ENCODE measurements around the gene DUSP16. TPM values are rescaled to one million over a fixed set of nuclear protein-coding genes. Genes with fewer than 3 reads are reported as not detected.
A peak's percentile ranks its signal among the peaks of the same experiment; 100 is the strongest.

Gene DUSP16
- total and polyA plus RNA-seq, 2 of the 8 experiments (the other 6 are each of a cell fraction or from before 2014, with no cell fraction given) = 31.6 to 55.9 TPM

DNA sequence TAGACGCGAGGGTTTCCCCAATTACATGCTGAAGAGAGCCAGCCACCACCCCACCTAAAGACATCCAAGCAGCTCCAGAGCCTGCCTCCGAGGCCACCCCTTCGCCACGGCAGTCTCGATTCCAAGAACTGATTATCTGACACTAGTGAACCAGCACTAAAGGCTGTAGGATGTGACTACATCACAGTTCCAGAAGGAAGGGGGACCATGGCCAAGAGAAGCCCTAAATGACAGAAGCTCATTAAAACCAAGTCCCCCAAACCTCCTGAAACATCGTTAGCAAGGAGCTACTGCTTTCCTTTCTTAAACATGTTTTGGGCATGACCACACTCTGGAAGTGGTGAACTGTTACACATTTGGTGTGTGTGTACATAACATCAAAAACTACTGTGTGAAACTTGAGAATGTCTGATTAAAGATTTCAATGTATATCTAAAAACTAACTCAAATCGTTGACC, 88.2 kb downstream of the DUSP16 start:
- CTCF ChIA-PET (ENCODE audit: partially characterized antibody) = interaction anchor here (0.6 to 2.8 kb wide), 7 partner anchors 11 to 229 kb away, joined by 3 to 9 read pairs (median 4); no protein-coding TSS in a partner anchor
- FAIRE-seq = no peak
- TF ChIP-seq BCL11A (IDR thresholded peaks at IDR 0.05; ENCODE audit: low read depth in 2 of 2, low read length in 2 of 2) (no peak), CTBP2 (IDR thresholded peaks at IDR 0.05; ENCODE audit: borderline replicate concordance, insufficient read depth, insufficient read length, low read length) (no peak), SP4 (IDR thresholded peaks at IDR 0.05; ENCODE audit: low read length) (no peak), POLR2AphosphoS5 (IDR thresholded peaks at IDR 0.05; ENCODE audit: low read depth, low read length) (no peak), SAP30 (IDR thresholded peaks at IDR 0.05; ENCODE audit: insufficient read depth, insufficient replicate concordance, low read length) (no peak), JUND (IDR thresholded peaks at IDR 0.05; ENCODE audit: low read length) (no peak), CBX8 (IDR thresholded peaks at IDR 0.05; ENCODE audit: borderline replicate concordance, low read depth, low read length) (no peak), FOSL1 (IDR thresholded peaks at IDR 0.05; ENCODE audit: insufficient read depth, low read depth, low read length) (no peak)
- TF ChIP-seq, protein P1, sequence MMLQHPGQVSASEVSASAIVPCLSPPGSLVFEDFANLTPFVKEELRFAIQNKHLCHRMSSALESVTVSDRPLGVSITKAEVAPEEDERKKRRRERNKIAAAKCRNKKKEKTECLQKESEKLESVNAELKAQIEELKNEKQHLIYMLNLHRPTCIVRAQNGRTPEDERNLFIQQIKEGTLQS (IDR thresholded peaks at IDR 0.05; ENCODE audit: insufficient read depth, low read depth, low read length) = no peak
- TF ChIP-seq, protein P2, sequence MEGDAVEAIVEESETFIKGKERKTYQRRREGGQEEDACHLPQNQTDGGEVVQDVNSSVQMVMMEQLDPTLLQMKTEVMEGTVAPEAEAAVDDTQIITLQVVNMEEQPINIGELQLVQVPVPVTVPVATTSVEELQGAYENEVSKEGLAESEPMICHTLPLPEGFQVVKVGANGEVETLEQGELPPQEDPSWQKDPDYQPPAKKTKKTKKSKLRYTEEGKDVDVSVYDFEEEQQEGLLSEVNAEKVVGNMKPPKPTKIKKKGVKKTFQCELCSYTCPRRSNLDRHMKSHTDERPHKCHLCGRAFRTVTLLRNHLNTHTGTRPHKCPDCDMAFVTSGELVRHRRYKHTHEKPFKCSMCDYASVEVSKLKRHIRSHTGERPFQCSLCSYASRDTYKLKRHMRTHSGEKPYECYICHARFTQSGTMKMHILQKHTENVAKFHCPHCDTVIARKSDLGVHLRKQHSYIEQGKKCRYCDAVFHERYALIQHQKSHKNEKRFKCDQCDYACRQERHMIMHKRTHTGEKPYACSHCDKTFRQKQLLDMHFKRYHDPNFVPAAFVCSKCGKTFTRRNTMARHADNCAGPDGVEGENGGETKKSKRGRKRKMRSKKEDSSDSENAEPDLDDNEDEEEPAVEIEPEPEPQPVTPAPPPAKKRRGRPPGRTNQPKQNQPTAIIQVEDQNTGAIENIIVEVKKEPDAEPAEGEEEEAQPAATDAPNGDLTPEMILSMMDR (IDR thresholded peaks at IDR 0.05; ENCODE audit: control extremely low read depth in 1 of 3, insufficient read depth in 1 of 3, low read depth in 1 of 3, low read length in 3 of 3) = no peak

More for the DNA sequence above, 88.2 kb downstream of the DUSP16 start:
- H3K4ac ChIP-seq (replicated peaks; ENCODE audit: insufficient read length, low read depth, low read length) = no peak overlapping the region
- no peaks in the 10 kb centered on the region for H3K23me2 ChIP-seq (ENCODE audit: low read depth, low read length)
- H4K5ac ChIP-seq (ENCODE audit: insufficient read length, low read depth, low read length) = no peak overlapping the region
- no peaks in the 10 kb centered on the region for H4K20me1 ChIP-seq (replicated peaks in 1 of 2; ENCODE audit: control insufficient read depth in 1 of 2, insufficient read depth in 2 of 2, low read length in 2 of 2)
- no peaks in the 10 kb centered on the region; a peak in 1 of 4 replicates for H3K79me2 ChIP-seq (ENCODE audit: control insufficient read depth in 1 of 2, insufficient read depth in 2 of 2, low read length in 2 of 2)
- no peak overlapping the region for H2BK12ac ChIP-seq (ENCODE audit: low read depth, low read length)
- no peak overlapping the region for H3K23ac ChIP-seq (ENCODE audit: insufficient read length)
- no peak overlapping the region for H3K4me2 ChIP-seq (ENCODE audit: insufficient read depth in 1 of 2, low read depth in 2 of 2, low read length in 2 of 2)
- 92% methylated on average over 8 of the region's 8 CpGs; no CpG with 5 or more reads in 1 of the 2 experiments for WGBS, 2 experiments (ENCODE audit: extremely low coverage in 1 of 2, insufficient coverage in 1 of 2, insufficient read length in 1 of 2, insufficient replicate concordance in 2 of 2, low coverage in 1 of 2, low lambda C conversion rate in 2 of 2, missing lambda C conversion rate in 1 of 2)
- POLR2A ChIA-PET (ENCODE audit: partially characterized antibody) = interaction anchor here (1.1 to 1.3 kb wide), 2 partner anchors 15 to 95 kb away, joined by 3 read pairs; no protein-coding TSS in a partner anchor
- no peaks in the 10 kb centered on the region for H3K27me3 ChIP-seq (replicated peaks in 1 of 4; ENCODE audit: control insufficient read depth in 3 of 4, extremely low read depth in 1 of 4, insufficient read depth in 3 of 4, low read length in 3 of 4)
- H4K91ac ChIP-seq (replicated peaks; ENCODE audit: insufficient read length, low read length) = no peak overlapping the region
- H2AFZ ChIP-seq (ENCODE audit: low read length) = no peak overlapping the region
- no peak overlapping the region for H2BK5ac ChIP-seq (ENCODE audit: low read depth, low read length)
- no peak overlapping the region for H3K4me3 ChIP-seq (ENCODE audit: extremely low read depth in 1 of 4, insufficient read depth in 2 of 4, low read depth in 3 of 4, low read length in 4 of 4)
- no peak overlapping the region for H3K27ac ChIP-seq (ENCODE audit: low read depth, low read length)
- no peak overlapping the region for H3K9ac ChIP-seq (replicated peaks in 1 of 4; ENCODE audit: extremely low read depth in 1 of 4, low read depth in 3 of 4, low read length in 3 of 4)
- H2AK5ac ChIP-seq (ENCODE audit: low read depth, low read length) = no peak overlapping the region
- no peak overlapping the region for H2BK15ac ChIP-seq (ENCODE audit: low read length)
- peaks cover 0 to 3% (median 0%) of the 10 kb centered on the region in 4 experiments; a peak in 2 of 7 replicates for H3K4me1 ChIP-seq (replicated peaks in 1 of 4; ENCODE audit: control insufficient read depth in 3 of 4, insufficient read depth in 4 of 4, low read length in 3 of 4)
- no peak overlapping the region for H3K14ac ChIP-seq (ENCODE audit: insufficient read length)
- H3K36me3 ChIP-seq (ENCODE audit: control insufficient read depth in 2 of 4, insufficient read depth in 4 of 4, low read length in 3 of 4) = peaks cover 15 to 38% (median 34%) of the 10 kb centered on the region in 4 experiments
- DNase-seq (ENCODE audit: low read depth in 1 of 2, low spot score in 2 of 2) = peak in 1 of 2 experiments; percentile 30
- H4K8ac ChIP-seq (ENCODE audit: extremely low read depth, insufficient read depth, low read length) = no peak overlapping the region
- H2BK20ac ChIP-seq (ENCODE audit: low read length) = no peak overlapping the region
- H3K18ac ChIP-seq (ENCODE audit: extremely low read depth, low read length) = no peak overlapping the region
- no peak overlapping the region for H3K56ac ChIP-seq (replicated peaks; ENCODE audit: insufficient read length, low read depth, low read length)
- no peak overlapping the region for H2BK120ac ChIP-seq (replicated peaks; ENCODE audit: low read depth, low read length)
- peaks cover 7 to 10% of the 10 kb centered on the region in 2 experiments for H3K9me3 ChIP-seq (ENCODE audit: insufficient read depth in 2 of 2, low read depth in 1 of 2, low read length in 1 of 2)
- H3K79me1 ChIP-seq (ENCODE audit: low read depth, low read length) = no peaks in the 10 kb centered on the region; the same call in 1 of the 2 replicates
